SK-N-SH treated with all-trans-retinoic acid at 6 μM for 48 hours (cell line): Measurements from ENCODE around the gene CACNA1A.
A peak's percentile ranks its signal among the peaks of the same experiment; 100 is the strongest.

Experiments
- ATAC-seq: fragments of 200-7000 bp; cut with Tn5 transposase; 3 replicates; pipeline ENCODE4 v1.9.1; 2020; ENCODE audit warnings: mild to moderate bottlenecking, moderate library complexity
- ARNTL ChIP-seq: fragments of 450-650 bp; formaldehyde crosslinking; IDR thresholded peaks from 2 replicates; pipeline ENCODE4 v1.5.0; 2020; ENCODE audit warnings: low read depth, mild to moderate bottlenecking, moderate library complexity, borderline replicate concordance
- BACH2 ChIP-seq: fragments of 250-450 bp; sonication (Bioruptor Pico); IDR thresholded peaks from 2 replicates; pipeline ENCODE4 v1.9.0; 2021; ENCODE audit warnings: mild to moderate bottlenecking, borderline replicate concordance
- CSDC2 ChIP-seq: fragments of 250-450 bp; sonication (Bioruptor Pico); IDR thresholded peaks from 2 replicates; pipeline ENCODE4 v1.5.0; 2020; ENCODE audit warnings: mild to moderate bottlenecking, moderate library complexity
- CSRNP3 ChIP-seq: fragments of 250-450 bp; sonication (Bioruptor Pico); IDR thresholded peaks from 2 replicates; pipeline ENCODE4 v1.5.1; 2021; ENCODE audit warnings: mild to moderate bottlenecking, moderate library complexity
- GLIS3 ChIP-seq: fragments of 250-450 bp; sonication (Bioruptor Pico); IDR thresholded peaks from 2 replicates; pipeline ENCODE4 v1.5.0; 2020; ENCODE audit warnings: mild to moderate bottlenecking, moderate library complexity
- ISL1 ChIP-seq: fragments of 250-450 bp; sonication (Bioruptor Pico); IDR thresholded peaks from 2 replicates; pipeline ENCODE4 v2.1.2; 2022; ENCODE audit warnings: mild to moderate bottlenecking, moderate library complexity
- OSR1 ChIP-seq: fragments of 250-450 bp; sonication (Bioruptor Pico); IDR thresholded peaks from 2 replicates; pipeline ENCODE4 v1.8.0; 2022; ENCODE audit warnings: moderate library complexity, mild to moderate bottlenecking, inconsistent platforms
- PPARA ChIP-seq: fragments of 250-450 bp; sonication (Bioruptor Pico); IDR thresholded peaks from 2 replicates; pipeline ENCODE4 v1.5.0; 2020; ENCODE audit warnings: mild to moderate bottlenecking, borderline replicate concordance
- RARB ChIP-seq: fragments of 250-450 bp; sonication (Bioruptor Pico); IDR thresholded peaks from 2 replicates; pipeline ENCODE4 v1.8.0; 2021; ENCODE audit warnings: mild to moderate bottlenecking, moderate library complexity
- SNAI2 ChIP-seq: fragments of 250-450 bp; sonication (Bioruptor Pico); IDR thresholded peaks from 2 replicates; pipeline ENCODE4 v1.5.0; 2020; ENCODE audit warnings: mild to moderate bottlenecking, moderate library complexity
- TCF4 ChIP-seq: fragments of 250-450 bp; sonication (Bioruptor Pico); IDR thresholded peaks from 2 replicates; pipeline ENCODE4 v1.8.0; 2021; ENCODE audit warnings: mild to moderate bottlenecking, moderate library complexity, borderline replicate concordance
- TOX ChIP-seq: fragments of 250-450 bp; sonication (Bioruptor Pico); IDR thresholded peaks from 2 replicates; pipeline ENCODE4 v1.8.0; 2021; ENCODE audit warnings: mild to moderate bottlenecking, moderate library complexity, borderline replicate concordance
- ZC3H10 ChIP-seq: fragments of 250-450 bp; sonication (Bioruptor Pico); IDR thresholded peaks from 2 replicates; pipeline ENCODE4 v1.5.1; 2021; ENCODE audit warnings: mild to moderate bottlenecking, moderate library complexity
- ZFP3 ChIP-seq: fragments of 250-450 bp; sonication (Bioruptor Pico); IDR thresholded peaks from 2 replicates; pipeline ENCODE4 v1.5.0; 2020; ENCODE audit warnings: mild to moderate bottlenecking, moderate library complexity
- ZFP30 ChIP-seq: fragments of 450-650 bp; formaldehyde crosslinking; IDR thresholded peaks from 2 replicates; pipeline ENCODE4 v1.5.0; 2022; ENCODE audit warnings: mild to moderate bottlenecking, moderate library complexity
- ZNF565 ChIP-seq: fragments of 450-650 bp; formaldehyde crosslinking; conservative IDR thresholded peaks from 2 replicates; pipeline ENCODE4 v1.5.0; 2020; ENCODE audit warnings: low read depth, mild to moderate bottlenecking, moderate library complexity
- ZNF70 ChIP-seq: fragments of 450-650 bp; formaldehyde crosslinking; IDR thresholded peaks from 2 replicates; pipeline ENCODE4 v1.5.0; 2020; ENCODE audit warnings: mild to moderate bottlenecking, moderate library complexity
- TF ChIP-seq, protein P1 (sequence below): fragments of 250-450 bp; sonication (Bioruptor Pico); IDR thresholded peaks from 2 replicates; pipeline ENCODE4 v1.5.0; 2020; ENCODE audit warnings: mild to moderate bottlenecking, moderate library complexity
- TF ChIP-seq, protein P2 (sequence below): fragments of 250-450 bp; sonication (Bioruptor Pico); IDR thresholded peaks from 2 replicates; pipeline ENCODE4 v1.8.0; 2020; ENCODE audit warnings: mild to moderate bottlenecking, moderate library complexity, borderline replicate concordance
- TF ChIP-seq, protein P3 (sequence below): fragments of 250-450 bp; sonication (Bioruptor Pico); IDR thresholded peaks from 2 replicates; pipeline ENCODE4 v1.8.0; 2021; ENCODE audit warnings: low read depth, mild to moderate bottlenecking, moderate library complexity, borderline replicate concordance

Gene CACNA1A

GRCh38 chr19:13172346-13173138 is 333.7 kb downstream of the CACNA1A start:
- ATAC-seq: peak; percentile 71
- TF ChIP-seq, protein P1, sequence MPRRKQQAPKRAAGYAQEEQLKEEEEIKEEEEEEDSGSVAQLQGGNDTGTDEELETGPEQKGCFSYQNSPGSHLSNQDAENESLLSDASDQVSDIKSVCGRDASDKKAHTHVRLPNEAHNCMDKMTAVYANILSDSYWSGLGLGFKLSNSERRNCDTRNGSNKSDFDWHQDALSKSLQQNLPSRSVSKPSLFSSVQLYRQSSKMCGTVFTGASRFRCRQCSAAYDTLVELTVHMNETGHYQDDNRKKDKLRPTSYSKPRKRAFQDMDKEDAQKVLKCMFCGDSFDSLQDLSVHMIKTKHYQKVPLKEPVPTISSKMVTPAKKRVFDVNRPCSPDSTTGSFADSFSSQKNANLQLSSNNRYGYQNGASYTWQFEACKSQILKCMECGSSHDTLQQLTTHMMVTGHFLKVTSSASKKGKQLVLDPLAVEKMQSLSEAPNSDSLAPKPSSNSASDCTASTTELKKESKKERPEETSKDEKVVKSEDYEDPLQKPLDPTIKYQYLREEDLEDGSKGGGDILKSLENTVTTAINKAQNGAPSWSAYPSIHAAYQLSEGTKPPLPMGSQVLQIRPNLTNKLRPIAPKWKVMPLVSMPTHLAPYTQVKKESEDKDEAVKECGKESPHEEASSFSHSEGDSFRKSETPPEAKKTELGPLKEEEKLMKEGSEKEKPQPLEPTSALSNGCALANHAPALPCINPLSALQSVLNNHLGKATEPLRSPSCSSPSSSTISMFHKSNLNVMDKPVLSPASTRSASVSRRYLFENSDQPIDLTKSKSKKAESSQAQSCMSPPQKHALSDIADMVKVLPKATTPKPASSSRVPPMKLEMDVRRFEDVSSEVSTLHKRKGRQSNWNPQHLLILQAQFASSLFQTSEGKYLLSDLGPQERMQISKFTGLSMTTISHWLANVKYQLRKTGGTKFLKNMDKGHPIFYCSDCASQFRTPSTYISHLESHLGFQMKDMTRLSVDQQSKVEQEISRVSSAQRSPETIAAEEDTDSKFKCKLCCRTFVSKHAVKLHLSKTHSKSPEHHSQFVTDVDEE: 0 out of 2 replicates have a peak, but pooled peaks have one; percentile 14
- TF ChIP-seq, protein P2, sequence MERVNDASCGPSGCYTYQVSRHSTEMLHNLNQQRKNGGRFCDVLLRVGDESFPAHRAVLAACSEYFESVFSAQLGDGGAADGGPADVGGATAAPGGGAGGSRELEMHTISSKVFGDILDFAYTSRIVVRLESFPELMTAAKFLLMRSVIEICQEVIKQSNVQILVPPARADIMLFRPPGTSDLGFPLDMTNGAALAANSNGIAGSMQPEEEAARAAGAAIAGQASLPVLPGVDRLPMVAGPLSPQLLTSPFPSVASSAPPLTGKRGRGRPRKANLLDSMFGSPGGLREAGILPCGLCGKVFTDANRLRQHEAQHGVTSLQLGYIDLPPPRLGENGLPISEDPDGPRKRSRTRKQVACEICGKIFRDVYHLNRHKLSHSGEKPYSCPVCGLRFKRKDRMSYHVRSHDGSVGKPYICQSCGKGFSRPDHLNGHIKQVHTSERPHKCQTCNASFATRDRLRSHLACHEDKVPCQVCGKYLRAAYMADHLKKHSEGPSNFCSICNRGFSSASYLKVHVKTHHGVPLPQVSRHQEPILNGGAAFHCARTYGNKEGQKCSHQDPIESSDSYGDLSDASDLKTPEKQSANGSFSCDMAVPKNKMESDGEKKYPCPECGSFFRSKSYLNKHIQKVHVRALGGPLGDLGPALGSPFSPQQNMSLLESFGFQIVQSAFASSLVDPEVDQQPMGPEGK: no peak
- TF ChIP-seq CSDC2 (no peak), ZFP30 (no peak), CSRNP3 (CRISPR knock-in tag) (no peak), SNAI2 (CRISPR knock-in tag) (peak; percentile 56; the same call in 1 of the 2 replicates), ZC3H10 (CRISPR knock-in tag) (no peak), ARNTL (CRISPR knock-in tag) (no peak), TCF4 (CRISPR knock-in tag) (no peak), ZNF70 (CRISPR knock-in tag) (no peak), BACH2 (CRISPR knock-in tag) (no peak), GLIS3 (CRISPR knock-in tag) (no peak)
- TF ChIP-seq, protein P3, sequence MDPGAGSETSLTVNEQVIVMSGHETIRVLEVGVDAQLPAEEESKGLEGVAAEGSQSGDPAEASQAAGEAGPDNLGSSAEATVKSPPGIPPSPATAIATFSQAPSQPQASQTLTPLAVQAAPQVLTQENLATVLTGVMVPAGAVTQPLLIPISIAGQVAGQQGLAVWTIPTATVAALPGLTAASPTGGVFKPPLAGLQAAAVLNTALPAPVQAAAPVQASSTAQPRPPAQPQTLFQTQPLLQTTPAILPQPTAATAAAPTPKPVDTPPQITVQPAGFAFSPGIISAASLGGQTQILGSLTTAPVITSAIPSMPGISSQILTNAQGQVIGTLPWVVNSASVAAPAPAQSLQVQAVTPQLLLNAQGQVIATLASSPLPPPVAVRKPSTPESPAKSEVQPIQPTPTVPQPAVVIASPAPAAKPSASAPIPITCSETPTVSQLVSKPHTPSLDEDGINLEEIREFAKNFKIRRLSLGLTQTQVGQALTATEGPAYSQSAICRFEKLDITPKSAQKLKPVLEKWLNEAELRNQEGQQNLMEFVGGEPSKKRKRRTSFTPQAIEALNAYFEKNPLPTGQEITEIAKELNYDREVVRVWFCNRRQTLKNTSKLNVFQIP (CRISPR knock-in tag): no peak

- no peak for ATAC-seq
- TF ChIP-seq ARNTL (CRISPR knock-in tag) (no peak), CSRNP3 (CRISPR knock-in tag) (no peak), SNAI2 (CRISPR knock-in tag) (no peak), OSR1 (CRISPR knock-in tag) (no peak), PPARA (CRISPR knock-in tag) (no peak), ZFP3 (no peak), GLIS3 (CRISPR knock-in tag) (no peak), RARB (CRISPR knock-in tag) (no peak), TOX (CRISPR knock-in tag) (no peak), ZFP30 (no peak), ZNF565 (no peak), CSDC2 (no peak), ISL1 (CRISPR knock-in tag) (no peak)
- TF ChIP-seq, protein P3 (CRISPR knock-in tag): no peak
- TF ChIP-seq, protein P1: no peak
- TF ChIP-seq, protein P2: no peak
Observed at GRCh38 chr19:13171146-13171545, 335.1 kb downstream of the CACNA1A start.
